Measurements from ENCODE around the gene VIPR1. TPM values are rescaled to one million over a fixed set of nuclear protein-coding genes. Genes with fewer than 3 reads are reported as not detected.

The VIPR1 gene
- total RNA-seq, 2 donors from 2014 or later: 98.5 to 226 TPM

- Histone ChIP-seq H3K27ac (no peak overlapping the region), H3K36me3 (peaks cover 0 to 4% of the 10 kb centered on the region in 2 donors), H3K9me3 (no peaks in the 10 kb centered on the region), H3K4me1 (replicated peaks) (peaks cover 1% of the 10 kb centered on the region), H3K4me3 (no peak overlapping the region), H3K27me3 (replicated peaks; ENCODE audit: insufficient read depth) (no peaks in the 10 kb centered on the region)
- TF ChIP-seq POLR2A (IDR thresholded peaks at IDR 0.05) (no peak), POLR2AphosphoS5 (IDR thresholded peaks at IDR 0.05) (no peak), CTCF (IDR thresholded peaks at IDR 0.05) (peak in 2 of 4 experiments; percentile 11 to 32)
- intact Hi-C loops (cut with DNase I): no loop called here
- no peak for DNase-seq (ENCODE audit: low spot score)
Observed at GRCh38 chr3:42557854-42558253, 55.4 kb downstream of the VIPR1 start.

- 31% methylated on average over 3 of the region's 3 CpGs for WGBS
- no peaks in the 10 kb centered on the region for H3K36me3 ChIP-seq
- intact Hi-C loops (cut with DNase I): no loop called here
- H3K27me3 ChIP-seq (replicated peaks; ENCODE audit: insufficient read depth): no peaks in the 10 kb centered on the region
- H3K27ac ChIP-seq: peak overlapping the region; percentile 69 to 84
- H3K4me3 ChIP-seq: no peak overlapping the region
- H3K9me3 ChIP-seq: no peaks in the 10 kb centered on the region
- DNase-seq (ENCODE audit: low spot score): peak; percentile 54
- TF ChIP-seq POLR2AphosphoS5 (IDR thresholded peaks at IDR 0.05) (peak; percentile 76), CTCF (IDR thresholded peaks at IDR 0.05) (no peak), POLR2A (IDR thresholded peaks at IDR 0.05) (no peak)
- H3K4me1 ChIP-seq (replicated peaks): peaks cover 10% of the 10 kb centered on the region
Observed at GRCh38 chr3:42562047-42562907, 59.8 kb downstream of the VIPR1 start.

DNA sequence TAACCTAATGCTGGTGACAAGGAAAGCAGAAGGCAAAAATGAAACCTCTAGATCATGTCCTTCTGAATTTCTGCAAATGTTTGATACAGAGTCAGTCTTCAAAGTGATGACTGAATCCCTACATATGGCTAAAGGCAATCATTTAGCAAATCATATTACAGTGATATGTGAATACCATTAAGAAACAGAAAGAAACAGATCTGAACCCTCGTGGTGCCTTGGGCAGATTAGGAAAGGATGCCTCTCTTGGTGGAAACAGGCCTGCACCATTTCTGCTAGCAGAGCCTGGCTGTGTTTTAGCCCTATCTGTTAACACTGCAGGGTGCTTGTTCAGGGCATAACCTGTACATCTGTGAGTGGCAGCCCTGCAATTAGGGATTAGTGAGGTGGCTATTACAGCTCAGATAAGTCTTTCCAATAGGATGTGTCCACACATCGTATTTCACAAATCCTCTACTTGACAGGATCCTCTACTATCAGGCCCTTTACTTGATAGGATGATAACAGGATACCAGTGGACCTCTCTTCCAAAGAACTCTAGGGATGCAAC, 67.2 kb downstream of the VIPR1 start:
- Histone ChIP-seq H3K9me3 (no peaks in the 10 kb centered on the region), H3K4me3 (no peak overlapping the region), H3K27me3 (replicated peaks; ENCODE audit: insufficient read depth) (no peaks in the 10 kb centered on the region), H3K36me3 (no peaks in the 10 kb centered on the region), H3K4me1 (replicated peaks) (peaks cover 5% of the 10 kb centered on the region), H3K27ac (peak overlapping the region in 1 of 2 donors; percentile 49)
- intact Hi-C loops (cut with DNase I): no loop called here
- WGBS: 96% methylated on average over 2 of the region's 2 CpGs
- TF ChIP-seq POLR2AphosphoS5 (IDR thresholded peaks at IDR 0.05) (no peak), POLR2A (IDR thresholded peaks at IDR 0.05) (no peak), CTCF (IDR thresholded peaks at IDR 0.05) (no peak)
- DNase-seq (ENCODE audit: low spot score): no peak

GRCh38 chr3:42572278-42572677, 69.8 kb downstream of the VIPR1 start:
- H3K27ac ChIP-seq: peak overlapping the region; percentile 49 to 52
- H3K4me3 ChIP-seq: no peak overlapping the region
- H3K36me3 ChIP-seq: no peaks in the 10 kb centered on the region
- no peaks in the 10 kb centered on the region for H3K9me3 ChIP-seq
- intact Hi-C loops (cut with DNase I): no loop called here
- TF ChIP-seq CTCF (IDR thresholded peaks at IDR 0.05): peak in 2 of 4 experiments; percentile 18
- no peak for TF ChIP-seq POLR2AphosphoS5 (IDR thresholded peaks at IDR 0.05)
- H3K4me1 ChIP-seq (replicated peaks): peaks cover 5% of the 10 kb centered on the region
- no peaks in the 10 kb centered on the region for H3K27me3 ChIP-seq (replicated peaks; ENCODE audit: insufficient read depth)
- WGBS: 65% methylated on average over 3 of the region's 3 CpGs
- DNase-seq (ENCODE audit: low spot score): no peak
